Endothelial cell of umbilical vein (primary cell): Measurements from ENCODE around the gene RASGEF1C. TPM values are rescaled to one million over a fixed set of nuclear protein-coding genes. Genes with fewer than 3 reads are reported as not detected.

Experiments
- BruUV-seq: library from RNA; stranded (reverse); fragments of 400-500 nt; replicated peaks from 2 replicates; lab custom pipeline; 2021; lab: Mats Ljungman, UMichigan
- CTCF ChIA-PET: fragments of 300-600, 350-600 bp; sonication (Branson Sonifier 250); formaldehyde crosslinking; loops from one replicate; lab custom pipeline; 2021; ENCODE audit warnings: antibody characterized with exemption, inconsistent platforms; lab: Charles Lee
- POLR2A ChIA-PET: fragments of 300-600, 350-600 bp; sonication (Branson Sonifier 250); formaldehyde crosslinking; loops from one replicate; lab custom pipeline; 2021; ENCODE audit warnings: antibody characterized with exemption, inconsistent platforms; lab: Charles Lee
- DNase-seq: peaks from one replicate; pipeline ENCODE4 v3.0.0-alpha.2; 2011; ENCODE audit warnings: low read depth, low spot score
- FAIRE-seq: peaks from 2 replicates; lab custom pipeline; 2011; peaks lifted over from hg19 to GRCh38; lab: Jason Lieb, UNC
- H2AFZ ChIP-seq: 2 replicates; pipeline ENCODE4 v1.6.0; 2012; ENCODE audit warnings: low read depth, low read length, control low read depth, inconsistent platforms
- H3K27ac ChIP-seq: 2 replicates; pipeline ENCODE4 v1.5.1; 2011; ENCODE audit warnings: low read depth, mild to moderate bottlenecking, control low read depth, low read length, moderate library complexity; ENCODE audit not compliant: insufficient read depth
- H3K27me3 ChIP-seq, 2 experiments: 2 replicates each; pipeline versions ENCODE4 v1.6.0 to v1.6.1; 2011; ENCODE audit warnings: low read length in 2 of 2, mixed read lengths in 1 of 2; ENCODE audit not compliant: control insufficient read depth in 2 of 2, insufficient read depth in 2 of 2
- H3K36me3 ChIP-seq, 2 experiments: 2 replicates in 1 of 2; 3 replicates in 1 of 2; pipeline ENCODE4 v1.5.1; 2011; ENCODE audit warnings: low read length in 2 of 2, mild to moderate bottlenecking in 1 of 2, moderate library complexity in 1 of 2; ENCODE audit not compliant: control insufficient read depth in 2 of 2, insufficient read depth in 2 of 2; ENCODE audit errors: extremely low read depth in 1 of 2
- H3K4me1 ChIP-seq: 3 replicates; pipeline ENCODE4 v1.5.1; 2011; ENCODE audit warnings: mild to moderate bottlenecking, low read length; ENCODE audit not compliant: control insufficient read depth, insufficient read depth; ENCODE audit errors: extremely low read depth
- H3K4me2 ChIP-seq: 2 replicates; pipeline ENCODE4 v1.6.1; 2011; ENCODE audit warnings: low read length, control low read depth, mixed read lengths; ENCODE audit not compliant: insufficient read depth
- H3K4me3 ChIP-seq, 3 experiments: fragments of 200-600 bp in 1 of 3; sonication (generic), shearing (Covaris generic) in 1 of 3; replicated peaks in 1 of 3; 2 replicates each; pipeline ENCODE4 v1.5.1; 2011 to 2016; ENCODE audit warnings: control low read depth in 3 of 3, low read length in 3 of 3, mild to moderate bottlenecking in 2 of 3, inconsistent platforms in 1 of 3, low read depth in 1 of 3, moderate library complexity in 1 of 3; ENCODE audit not compliant: insufficient read depth in 1 of 3
- H3K79me2 ChIP-seq: 2 replicates; pipeline ENCODE4 v1.6.0; 2012; ENCODE audit warnings: low read length, inconsistent platforms; ENCODE audit not compliant: control insufficient read depth, insufficient read depth
- H3K9ac ChIP-seq: replicated peaks from 2 replicates; pipeline ENCODE3; 2011; ENCODE audit warnings: low read length, control low read depth; ENCODE audit not compliant: insufficient read depth; ENCODE audit errors: extremely low read depth
- H3K9me1 ChIP-seq: replicated peaks from 3 replicates; pipeline ENCODE4 v1.6.0; 2011; ENCODE audit warnings: mild to moderate bottlenecking, low read length; ENCODE audit not compliant: control insufficient read depth, insufficient read depth; ENCODE audit errors: extremely low read depth
- H3K9me3 ChIP-seq: replicated peaks from 2 replicates; pipeline ENCODE4 v1.5.1; 2012; ENCODE audit warnings: low read length, inconsistent platforms; ENCODE audit not compliant: control insufficient read depth, insufficient read depth
- H4K20me1 ChIP-seq: replicated peaks from 2 replicates; pipeline ENCODE3; 2011; ENCODE audit warnings: mild to moderate bottlenecking, low read length; ENCODE audit not compliant: control insufficient read depth, insufficient read depth; ENCODE audit errors: extremely low read depth
- EZH2 ChIP-seq: IDR thresholded peaks from 2 replicates; pipeline ENCODE4 v1.6.1; 2012; ENCODE audit warnings: borderline replicate concordance, low read depth, mild to moderate bottlenecking, moderate library complexity, low read length, inconsistent platforms; ENCODE audit not compliant: severe bottlenecking
- FOS ChIP-seq: IDR thresholded peaks from 2 replicates; pipeline ENCODE4 v1.6.1; 2011; ENCODE audit warnings: mild to moderate bottlenecking, low read length, moderate library complexity, borderline replicate concordance; ENCODE audit not compliant: insufficient read depth
- GATA2 ChIP-seq: IDR thresholded peaks from 2 replicates; pipeline ENCODE4 v1.7.0; 2011; ENCODE audit warnings: low read depth, mild to moderate bottlenecking, moderate library complexity, mixed read lengths, low read length; ENCODE audit not compliant: insufficient read length, insufficient read depth
- JUN ChIP-seq: IDR thresholded peaks from 2 replicates; pipeline ENCODE4 v1.6.1; 2011; ENCODE audit warnings: borderline replicate concordance, low read depth; ENCODE audit not compliant: insufficient read length, insufficient read depth
- MYC ChIP-seq: IDR thresholded peaks from one replicate; pipeline ENCODE4 v1.6.1; 2011; ENCODE audit warnings: mild to moderate bottlenecking, low read depth, low read length
- POLR2A ChIP-seq: IDR thresholded peaks from 2 replicates; pipeline ENCODE4 v1.6.1; 2012; ENCODE audit warnings: low read depth, mild to moderate bottlenecking, control low read depth, low read length
- POLR2AphosphoS5 ChIP-seq: IDR thresholded peaks from 2 replicates; pipeline ENCODE4 v1.6.1; 2012; ENCODE audit warnings: low read depth, mild to moderate bottlenecking, control low read depth, low read length, moderate library complexity; ENCODE audit not compliant: insufficient read depth
- dilution Hi-C: fragments of 300-500 bp; cut with MboI; formaldehyde crosslinking; loops from one replicate; pipeline ENCODE4 v1.15.0; 2019; ENCODE audit warnings: low sequenced_read_pairs; ENCODE audit not compliant: extremely low pct_ligation_motif_present
- intact Hi-C: fragments of 100-400 bp; cut with micrococcal nuclease; formaldehyde crosslinking; loops from one replicate; pipeline ENCODE4 v1.10.0; 2022
- polyA plus RNA-seq, 4 experiments: library from polyadenylated mRNA; depleted of rRNA in 3 of 4; stranded (reverse) in 3 of 4; unstranded in 1 of 4; fragments of >200 nt; gene quantifications; 2 replicates each; pipeline versions ENCODE4 v1.2.1 to v1.2.3, GENCODE V29; 2011 to 2012; ENCODE audit warnings: missing spikeins in 1 of 4
- total RNA-seq: library from RNA; stranded (reverse); gene quantifications from 2 replicates; pipeline ENCODE4 v1.2.3, GENCODE V29; 2021
- TF ChIP-seq, protein P1 (sequence below), 2 donors: IDR thresholded peaks; 1 replicate in 1 of 2; 2 replicates in 1 of 2; pipeline ENCODE4 v1.5.1; 2011; ENCODE audit warnings: low read length in 2 of 2, mild to moderate bottlenecking in 2 of 2, moderate library complexity in 2 of 2, control low read depth in 1 of 2, inconsistent platforms in 1 of 2, low read depth in 1 of 2; ENCODE audit not compliant: insufficient read depth in 1 of 2; ENCODE audit errors: extremely low read depth in 1 of 2
- TF ChIP-seq, protein P2 (sequence below): IDR thresholded peaks from 2 replicates; pipeline ENCODE4 v1.6.1; 2011; ENCODE audit not compliant: insufficient read depth, insufficient read length

Gene RASGEF1C
- total and polyA plus RNA-seq, 2 donors (not counting 3 experiments of a cell fraction or from before 2014, with no cell fraction given): not detected

DNA sequence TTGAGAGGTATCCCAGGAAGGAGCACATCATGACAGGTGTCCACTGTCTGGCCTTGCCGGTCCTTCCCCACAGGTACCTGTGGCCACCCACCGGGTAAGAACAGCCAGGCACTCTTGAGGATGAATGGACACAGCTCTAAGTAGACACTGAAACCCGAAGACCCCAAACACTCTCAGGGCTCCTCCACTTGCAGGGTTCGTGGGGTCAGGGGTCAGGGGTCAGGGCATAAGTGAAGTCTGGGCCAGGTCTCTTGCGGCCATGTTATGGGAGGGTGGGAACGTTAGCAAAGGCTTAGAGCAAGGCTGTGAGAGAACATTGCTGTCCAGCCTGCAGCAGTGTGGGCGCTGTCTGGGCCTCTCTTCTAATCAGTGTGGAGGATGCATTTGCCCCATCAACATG is 42.9 kb upstream of the RASGEF1C start:
- CTCF ChIA-PET: no interaction called here
- Histone ChIP-seq H2AFZ (no peak overlapping the region), H4K20me1 (no peaks in the 10 kb centered on the region), H3K27ac (no peak overlapping the region), H3K36me3 (peaks cover 2 to 5% of the 10 kb centered on the region in 2 experiments), H3K4me3 (no peak overlapping the region), H3K9ac (no peak overlapping the region), H3K4me1 (no peaks in the 10 kb centered on the region), H3K79me2 (no peaks in the 10 kb centered on the region), H3K9me1 (no peaks in the 10 kb centered on the region), H3K9me3 (peaks cover 2% of the 10 kb centered on the region), H3K27me3 (no peaks in the 10 kb centered on the region), H3K4me2 (no peak overlapping the region)
- no peak for FAIRE-seq
- no peak for DNase-seq
- intact Hi-C loops: no loop called here
- no TSS peak for BruUV-seq
- POLR2A ChIA-PET: no interaction called here
- TF ChIP-seq, protein P1, sequence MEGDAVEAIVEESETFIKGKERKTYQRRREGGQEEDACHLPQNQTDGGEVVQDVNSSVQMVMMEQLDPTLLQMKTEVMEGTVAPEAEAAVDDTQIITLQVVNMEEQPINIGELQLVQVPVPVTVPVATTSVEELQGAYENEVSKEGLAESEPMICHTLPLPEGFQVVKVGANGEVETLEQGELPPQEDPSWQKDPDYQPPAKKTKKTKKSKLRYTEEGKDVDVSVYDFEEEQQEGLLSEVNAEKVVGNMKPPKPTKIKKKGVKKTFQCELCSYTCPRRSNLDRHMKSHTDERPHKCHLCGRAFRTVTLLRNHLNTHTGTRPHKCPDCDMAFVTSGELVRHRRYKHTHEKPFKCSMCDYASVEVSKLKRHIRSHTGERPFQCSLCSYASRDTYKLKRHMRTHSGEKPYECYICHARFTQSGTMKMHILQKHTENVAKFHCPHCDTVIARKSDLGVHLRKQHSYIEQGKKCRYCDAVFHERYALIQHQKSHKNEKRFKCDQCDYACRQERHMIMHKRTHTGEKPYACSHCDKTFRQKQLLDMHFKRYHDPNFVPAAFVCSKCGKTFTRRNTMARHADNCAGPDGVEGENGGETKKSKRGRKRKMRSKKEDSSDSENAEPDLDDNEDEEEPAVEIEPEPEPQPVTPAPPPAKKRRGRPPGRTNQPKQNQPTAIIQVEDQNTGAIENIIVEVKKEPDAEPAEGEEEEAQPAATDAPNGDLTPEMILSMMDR (IDR thresholded peaks at IDR 0.05; ENCODE audit: extremely low read depth in 1 of 2, insufficient read depth in 1 of 2, low read depth in 1 of 2, low read length in 2 of 2): no peak
- TF ChIP-seq EZH2 (no peak), POLR2AphosphoS5 (no peak), GATA2 (no peak), JUN (no peak), POLR2A (no peak), MYC (no peak), FOS (no peak)
- TF ChIP-seq, protein P2, sequence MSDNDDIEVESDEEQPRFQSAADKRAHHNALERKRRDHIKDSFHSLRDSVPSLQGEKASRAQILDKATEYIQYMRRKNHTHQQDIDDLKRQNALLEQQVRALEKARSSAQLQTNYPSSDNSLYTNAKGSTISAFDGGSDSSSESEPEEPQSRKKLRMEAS: no peak
- dilution Hi-C loops: no loop called here
